ENCODE measurements around the gene CPEB3. TPM values are rescaled to one million over a fixed set of nuclear protein-coding genes. Genes with fewer than 3 reads are reported as not detected.

Gene CPEB3
- total RNA-seq, 1 donor from 2014 or later: 8.0 TPM

DNA sequence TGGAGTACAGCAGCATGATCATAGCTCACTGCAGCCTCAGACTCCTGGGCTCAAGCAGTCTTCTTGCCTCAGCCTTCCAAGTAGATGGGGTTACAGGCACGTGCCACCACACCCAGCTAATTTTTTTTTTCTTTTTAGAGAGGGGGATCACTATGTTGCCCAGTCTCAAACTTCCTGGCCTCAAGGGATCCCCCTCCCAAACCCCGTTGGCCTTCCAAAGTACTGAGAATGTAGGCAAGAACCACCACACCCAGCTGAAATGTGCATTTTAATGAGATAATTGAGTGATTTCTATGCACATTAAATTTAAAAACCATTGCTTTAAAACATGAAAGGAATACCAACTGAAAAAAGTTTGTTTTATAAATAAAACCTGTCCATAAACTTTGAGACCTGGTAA is 25.7 kb upstream of the CPEB3 start:
- DNase-seq: no peak
- no peaks in the 10 kb centered on the region for H3K4me1 Mint-ChIP-seq (ENCODE audit: low read depth, unreplicated experiment)
- H3K9me3 Mint-ChIP-seq (ENCODE audit: unreplicated experiment): no peaks in the 10 kb centered on the region
- H3K4me3 Mint-ChIP-seq (ENCODE audit: unreplicated experiment): no peak overlapping the region
- no peaks in the 10 kb centered on the region for H3K27me3 Mint-ChIP-seq (ENCODE audit: unreplicated experiment)
- H3K36me3 Mint-ChIP-seq (ENCODE audit: unreplicated experiment): peaks cover 5% of the 10 kb centered on the region
- TF ChIP-seq CTCF (IDR thresholded peaks at IDR 0.05; ENCODE audit: partially characterized antibody, unreplicated experiment): no peak
- H3K27ac Mint-ChIP-seq (ENCODE audit: unreplicated experiment): no peak overlapping the region

GRCh38 chr10:92313750-92314149 is 22.9 kb upstream of the CPEB3 start:
- no peaks in the 10 kb centered on the region for H3K9me3 Mint-ChIP-seq (ENCODE audit: unreplicated experiment)
- TF ChIP-seq CTCF (IDR thresholded peaks at IDR 0.05; ENCODE audit: partially characterized antibody, unreplicated experiment): no peak
- no peaks in the 10 kb centered on the region for H3K36me3 Mint-ChIP-seq (ENCODE audit: unreplicated experiment)
- H3K27ac Mint-ChIP-seq (ENCODE audit: unreplicated experiment): no peak overlapping the region
- no peaks in the 10 kb centered on the region for H3K4me1 Mint-ChIP-seq (ENCODE audit: low read depth, unreplicated experiment)
- no peak for DNase-seq
- H3K27me3 Mint-ChIP-seq (ENCODE audit: unreplicated experiment): no peaks in the 10 kb centered on the region
- no peak overlapping the region for H3K4me3 Mint-ChIP-seq (ENCODE audit: unreplicated experiment)

GRCh38 chr10:92309272-92309671 is 18.4 kb upstream of the CPEB3 start:
- Mint-ChIP-seq H3K9me3 (ENCODE audit: unreplicated experiment) (peaks cover 4% of the 10 kb centered on the region), H3K27me3 (ENCODE audit: unreplicated experiment) (no peaks in the 10 kb centered on the region), H3K36me3 (ENCODE audit: unreplicated experiment) (no peaks in the 10 kb centered on the region), H3K27ac (ENCODE audit: unreplicated experiment) (no peak overlapping the region), H3K4me1 (ENCODE audit: low read depth, unreplicated experiment) (peaks cover 3% of the 10 kb centered on the region), H3K4me3 (ENCODE audit: unreplicated experiment) (no peak overlapping the region)
- no peak for DNase-seq
- no peak for TF ChIP-seq CTCF (IDR thresholded peaks at IDR 0.05; ENCODE audit: partially characterized antibody, unreplicated experiment)

DNA sequence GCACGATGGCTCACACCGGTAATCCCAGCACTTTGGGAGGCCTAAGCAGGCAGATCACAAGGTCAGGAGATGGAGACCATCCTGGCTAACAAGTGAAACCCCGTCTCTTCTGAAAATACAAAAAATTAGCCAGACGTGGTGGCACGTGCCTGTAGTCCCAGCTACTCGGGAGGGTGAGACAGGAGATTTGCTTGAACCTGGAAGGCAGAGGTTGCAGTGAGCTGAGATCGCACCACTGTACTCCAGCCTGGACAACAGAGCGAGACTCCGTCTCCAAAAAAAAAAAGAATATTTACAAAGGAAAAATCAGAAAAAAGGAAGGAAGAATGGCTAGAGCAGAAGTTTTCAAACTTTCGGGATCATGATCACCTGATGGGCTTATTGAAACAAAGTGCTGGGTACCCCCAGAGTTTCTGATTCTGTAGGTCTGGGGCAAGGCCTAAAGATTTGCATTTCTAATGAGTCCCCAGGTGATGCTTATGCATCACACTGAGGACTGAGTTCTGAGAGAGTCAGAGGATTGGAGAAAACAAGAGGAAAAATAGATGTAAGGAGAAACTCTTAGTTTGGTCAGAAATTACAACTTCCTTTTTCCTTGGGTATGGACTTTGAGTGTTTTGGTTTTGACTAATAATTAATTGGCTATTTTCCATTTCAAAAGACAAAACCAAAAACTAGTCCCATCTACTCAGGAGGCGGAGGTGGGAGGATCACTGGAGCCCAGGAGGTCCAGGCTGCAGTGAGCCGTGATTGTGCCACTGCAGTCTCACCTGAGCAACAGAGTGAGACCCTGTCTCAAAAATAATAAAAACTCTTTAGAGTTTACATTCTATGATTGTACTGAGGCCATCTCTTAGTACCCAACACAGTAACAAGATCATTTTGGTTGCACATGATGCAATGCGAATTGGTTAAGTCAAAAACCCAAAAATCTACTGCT is 14.5 kb upstream of the CPEB3 start:
- DNase-seq: no peak
- Mint-ChIP-seq H3K27me3 (ENCODE audit: unreplicated experiment) (no peaks in the 10 kb centered on the region), H3K4me1 (ENCODE audit: low read depth, unreplicated experiment) (peaks cover 8% of the 10 kb centered on the region), H3K36me3 (ENCODE audit: unreplicated experiment) (no peaks in the 10 kb centered on the region), H3K9me3 (ENCODE audit: unreplicated experiment) (peaks cover 4% of the 10 kb centered on the region), H3K4me3 (ENCODE audit: unreplicated experiment) (no peak overlapping the region), H3K27ac (ENCODE audit: unreplicated experiment) (no peak overlapping the region)
- TF ChIP-seq CTCF (IDR thresholded peaks at IDR 0.05; ENCODE audit: partially characterized antibody, unreplicated experiment): no peak

- Mint-ChIP-seq H3K27ac (ENCODE audit: unreplicated experiment) (no peak overlapping the region), H3K4me1 (ENCODE audit: low read depth, unreplicated experiment) (peaks cover 8% of the 10 kb centered on the region), H3K4me3 (ENCODE audit: unreplicated experiment) (no peak overlapping the region), H3K27me3 (ENCODE audit: unreplicated experiment) (peaks cover 3% of the 10 kb centered on the region), H3K36me3 (ENCODE audit: unreplicated experiment) (no peaks in the 10 kb centered on the region), H3K9me3 (ENCODE audit: unreplicated experiment) (peaks cover 4% of the 10 kb centered on the region)
- DNase-seq: no peak
- TF ChIP-seq CTCF (IDR thresholded peaks at IDR 0.05; ENCODE audit: partially characterized antibody, unreplicated experiment): no peak
These were observed 13.2 kb upstream of the CPEB3 start for GRCh38 chr10:92304061-92304460.

Data from glutamatergic neuron (in vitro differentiated cells).